ENCODE data around the gene FASTKD2.

The FASTKD2 gene

GRCh38 chr2:206836722-206837121 is 71.3 kb downstream of the FASTKD2 start:
- DNase-seq (ENCODE audit: low read depth in 2 of 3, low spot score in 2 of 3): no peak

DNA sequence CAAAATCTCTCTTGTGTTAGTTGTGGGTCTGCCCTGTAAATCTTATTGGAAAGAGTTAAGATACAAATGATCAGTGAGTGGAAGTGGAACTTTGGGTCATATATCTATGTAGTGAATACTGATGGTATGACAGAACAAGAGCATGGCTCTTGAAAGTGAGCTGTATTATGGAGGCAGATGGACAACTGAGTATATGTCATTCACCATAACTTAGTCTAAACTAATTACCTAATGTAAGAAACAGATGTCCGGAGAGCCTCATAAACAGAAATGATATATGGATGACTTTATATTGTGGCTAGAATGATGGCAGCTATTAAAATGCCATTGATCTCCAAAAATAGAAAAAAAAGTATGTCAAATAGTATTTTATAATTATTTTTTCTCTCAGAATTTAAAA is 72.4 kb downstream of the FASTKD2 start:
- DNase-seq (ENCODE audit: low read depth in 2 of 3, low spot score in 2 of 3): no peak

GRCh38 chr2:206838690-206839089 is 73.3 kb downstream of the FASTKD2 start:
- no peak for DNase-seq (ENCODE audit: low read depth in 2 of 3, low spot score in 2 of 3)

- no peak for DNase-seq (ENCODE audit: low read depth in 2 of 3, low spot score in 2 of 3)
Measured at GRCh38 chr2:206840999-206841398, 75.6 kb downstream of the FASTKD2 start.
